AG10803 (cell line): ENCODE results near the gene CILP.

ENCODE experiments used
- DNase-seq: peaks from one replicate; pipeline ENCODE4 v3.0.0; 2010; ENCODE audit warnings: low read depth
- H3K4me3 ChIP-seq: 2 replicates; pipeline ENCODE4 v1.5.1; 2011; ENCODE audit warnings: mild to moderate bottlenecking, low read length, control low read depth
- CTCF ChIP-seq: conservative IDR thresholded peaks from 2 replicates; pipeline ENCODE4 v1.5.1; 2011; ENCODE audit warnings: mild to moderate bottlenecking, low read length, control low read depth, inconsistent platforms

Gene CILP

GRCh38 chr15:65172531-65172930, 38.7 kb downstream of the CILP start:
- H3K4me3 ChIP-seq: no peak overlapping the region
- TF ChIP-seq CTCF: no peak
- DNase-seq: no peak

GRCh38 chr15:65171428-65171827, 39.8 kb downstream of the CILP start:
- H3K4me3 ChIP-seq: no peak overlapping the region
- no peak for DNase-seq
- TF ChIP-seq CTCF: no peak

DNA sequence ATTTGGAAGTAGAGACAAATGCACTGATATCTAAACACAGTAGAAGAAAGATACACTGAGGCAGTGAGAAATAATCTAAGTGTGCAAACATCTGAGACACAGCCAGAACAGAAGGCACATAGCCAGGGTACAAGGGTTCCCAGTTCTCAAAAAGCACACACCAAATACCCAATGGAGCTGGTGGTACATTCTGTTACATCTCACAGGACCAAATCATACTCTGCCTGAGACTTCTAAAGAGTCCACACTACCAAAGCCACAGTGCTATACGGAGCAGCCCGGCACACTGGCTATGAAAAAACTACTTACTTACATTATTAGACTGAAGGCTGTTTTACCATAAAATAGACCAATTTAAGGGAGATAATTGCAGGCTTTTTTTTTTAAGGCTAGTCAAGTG, 45.4 kb downstream of the CILP start:
- H3K4me3 ChIP-seq: no peak overlapping the region
- no peak for TF ChIP-seq CTCF
- no peak for DNase-seq

DNA sequence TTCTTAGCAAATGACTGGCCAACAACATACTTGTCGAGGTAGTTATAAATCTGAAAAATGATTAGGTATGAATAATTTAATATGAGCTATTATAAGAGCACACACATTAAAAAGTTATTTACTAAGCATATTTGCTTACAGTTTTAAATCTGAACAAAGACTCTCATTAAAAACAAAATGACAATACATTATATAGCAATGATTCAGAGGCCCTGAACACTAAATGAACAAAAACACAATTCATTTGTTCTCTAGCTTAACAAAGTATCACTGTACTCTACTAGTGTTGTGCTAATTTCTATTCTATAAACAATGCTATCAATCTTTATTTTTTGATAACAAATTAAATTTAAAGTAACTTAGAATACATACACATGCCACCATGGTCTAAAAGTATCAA, 47.1 kb downstream of the CILP start:
- H3K4me3 ChIP-seq: no peak overlapping the region
- TF ChIP-seq CTCF: no peak
- no peak for DNase-seq

- H3K4me3 ChIP-seq: no peak overlapping the region
- DNase-seq: no peak
- TF ChIP-seq CTCF: no peak
Observed at GRCh38 chr15:65163041-65163440, 48.2 kb downstream of the CILP start.

DNA sequence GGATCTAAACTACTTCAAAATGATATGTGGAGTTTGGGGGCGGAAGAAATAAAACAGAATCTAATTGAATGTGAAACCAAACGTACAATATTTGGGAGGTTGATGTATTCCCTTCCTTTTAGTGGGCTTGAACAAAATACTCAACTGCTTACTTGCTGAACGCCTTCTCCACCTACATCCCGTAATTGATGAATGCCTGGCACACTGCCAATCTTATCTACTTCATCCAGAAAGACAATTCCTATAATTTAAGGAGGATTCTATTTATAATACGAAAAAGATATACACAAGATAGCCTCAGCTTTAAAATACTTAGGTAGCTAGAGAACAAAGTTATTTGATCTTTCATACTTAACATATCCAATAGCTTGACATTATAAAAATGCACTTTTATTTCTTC, 54.6 kb downstream of the CILP start:
- DNase-seq: no peak
- TF ChIP-seq CTCF: no peak
- H3K4me3 ChIP-seq: no peak overlapping the region

DNA sequence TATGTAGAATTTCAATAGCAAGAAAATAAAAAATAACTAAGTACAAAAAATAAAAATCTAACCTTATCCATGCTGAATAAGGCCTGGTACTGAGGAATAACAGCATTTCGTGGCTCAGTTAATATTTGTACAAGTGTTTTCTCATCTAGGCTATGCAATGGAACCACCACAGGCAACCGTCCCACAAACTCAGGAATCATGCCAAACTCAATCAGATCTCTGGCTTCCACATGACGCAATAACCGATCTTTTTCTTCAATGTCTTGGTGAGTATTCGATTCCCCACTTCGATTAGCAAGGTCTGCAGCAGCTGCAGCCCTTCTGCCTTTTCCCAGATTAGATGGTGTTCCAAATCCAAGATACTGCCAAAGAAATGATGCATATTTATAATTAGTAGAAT, 56.6 kb downstream of the CILP start:
- no peak overlapping the region for H3K4me3 ChIP-seq
- no peak for DNase-seq
- no peak for TF ChIP-seq CTCF
